NCI-H128 (cell line): Measurements from ENCODE around the gene BET1L.
A peak's percentile ranks its signal among the peaks of the same experiment; 100 is the strongest.

Experiments used
- DNase-seq: peaks from one replicate; lab custom pipeline; 2025; ENCODE audit not compliant: unreplicated experiment; lab: John Stamatoyannopoulos, UW

Gene BET1L

GRCh38 chr11:210803-211180, 3.6 kb upstream of the BET1L start:
- no peak for DNase-seq

GRCh38 chr11:210122-210802, 3.1 kb upstream of the BET1L start:
- DNase-seq: no peak

- DNase-seq: no peak
Measured at GRCh38 chr11:209275-210121, 2.3 kb upstream of the BET1L start.

- no peak for DNase-seq
Measured at GRCh38 chr11:208917-209260, 1.7 kb upstream of the BET1L start.

GRCh38 chr11:208181-208916, 1.1 kb upstream of the BET1L start:
- peak; percentile 56 for DNase-seq

- DNase-seq: no peak
Measured at GRCh38 chr11:207863-208180, 623 bp upstream of the BET1L start.

GRCh38 chr11:206526-207207, 532 bp downstream of the BET1L start:
- no peak for DNase-seq

GRCh38 chr11:206002-206384, 1.2 kb downstream of the BET1L start:
- DNase-seq: no peak

GRCh38 chr11:205221-206001, 1.8 kb downstream of the BET1L start:
- DNase-seq: no peak

GRCh38 chr11:204587-205109, 2.6 kb downstream of the BET1L start:
- no peak for DNase-seq

GRCh38 chr11:203945-204586, 3.1 kb downstream of the BET1L start:
- DNase-seq: no peak

- DNase-seq: no peak
Measured at GRCh38 chr11:203056-203944, 3.9 kb downstream of the BET1L start.

- DNase-seq: no peak
Measured at GRCh38 chr11:202490-202889, 4.7 kb downstream of the BET1L start.

GRCh38 chr11:201966-202365, 5.2 kb downstream of the BET1L start:
- no peak for DNase-seq

GRCh38 chr11:200224-201003, 6.8 kb downstream of the BET1L start:
- no peak for DNase-seq

- DNase-seq: no peak
Measured at GRCh38 chr11:199782-200181, 7.4 kb downstream of the BET1L start.

GRCh38 chr11:199004-199581, 8.1 kb downstream of the BET1L start:
- DNase-seq: no peak

- DNase-seq: no peak
Measured at GRCh38 chr11:198236-198806, 8.9 kb downstream of the BET1L start.
